Activated CD4-positive, alpha-beta T cell treated with anti-CD3 and anti-CD28 coated beads, Interleukin-2, amount 10 ng/mL, durations not matched to agents 24 days and 14 days (primary cell): ENCODE data around the gene HS3ST3B1. TPM values are rescaled to one million over a fixed set of nuclear protein-coding genes. Genes with fewer than 3 reads are reported as not detected.

Source experiments
- DNase-seq: peaks from one replicate; pipeline ENCODE4 v3.0.0; 2022
- H3K27ac Mint-ChIP-seq: one replicate; pipeline ENCODE4 v1.8.0; 2022; ENCODE audit warnings: mild to moderate bottlenecking, mixed read lengths
- H3K27me3 Mint-ChIP-seq: one replicate; pipeline ENCODE4 v1.8.0; 2022; ENCODE audit warnings: mixed read lengths
- H3K36me3 Mint-ChIP-seq: one replicate; pipeline ENCODE4 v1.8.0; 2022; ENCODE audit warnings: low read depth, mild to moderate bottlenecking, mixed read lengths
- H3K4me1 Mint-ChIP-seq: one replicate; pipeline ENCODE4 v1.8.0; 2021; ENCODE audit warnings: mixed read lengths
- H3K4me3 Mint-ChIP-seq: one replicate; pipeline ENCODE4 v1.8.0; 2022; ENCODE audit warnings: mild to moderate bottlenecking, moderate library complexity, mixed read lengths
- H3K9me3 Mint-ChIP-seq: one replicate; pipeline ENCODE4 v1.8.0; 2021; ENCODE audit warnings: mixed read lengths
- intact Hi-C: fragments of 100-400 bp; cut with micrococcal nuclease; formaldehyde crosslinking; loops from one replicate; pipeline ENCODE4 v1.15.1; 2023
- total RNA-seq: library from RNA; stranded (reverse); gene quantifications from 2 replicates; pipeline ENCODE4 v1.2.3, GENCODE V29; 2022

Gene HS3ST3B1
- total RNA-seq, 1 donor from 2014 or later: 20.8 TPM

GRCh38 chr17:14361470-14361869, 60.6 kb downstream of the HS3ST3B1 start:
- H3K9me3 Mint-ChIP-seq: no peaks in the 10 kb centered on the region
- peaks cover 3% of the 10 kb centered on the region for H3K4me1 Mint-ChIP-seq
- H3K4me3 Mint-ChIP-seq: no peak overlapping the region
- intact Hi-C loops: no loop called here
- DNase-seq: no peak
- no peaks in the 10 kb centered on the region for H3K27me3 Mint-ChIP-seq
- H3K36me3 Mint-ChIP-seq: no peaks in the 10 kb centered on the region
- H3K27ac Mint-ChIP-seq: no peak overlapping the region

GRCh38 chr17:14361945-14362508, 61.1 kb downstream of the HS3ST3B1 start:
- no peak for DNase-seq
- intact Hi-C loops: no loop called here
- H3K36me3 Mint-ChIP-seq: no peaks in the 10 kb centered on the region
- H3K27me3 Mint-ChIP-seq: no peaks in the 10 kb centered on the region
- H3K4me1 Mint-ChIP-seq: peaks cover 3% of the 10 kb centered on the region
- H3K27ac Mint-ChIP-seq: no peak overlapping the region
- H3K9me3 Mint-ChIP-seq: peaks cover 3% of the 10 kb centered on the region
- H3K4me3 Mint-ChIP-seq: no peak overlapping the region

- Mint-ChIP-seq H3K4me1 (no peaks in the 10 kb centered on the region), H3K27me3 (peaks cover 3% of the 10 kb centered on the region), H3K27ac (no peak overlapping the region), H3K36me3 (no peaks in the 10 kb centered on the region), H3K9me3 (peaks cover 7% of the 10 kb centered on the region), H3K4me3 (no peak overlapping the region)
- intact Hi-C loops: no loop called here
- no peak for DNase-seq
Observed at GRCh38 chr17:14366199-14366598, 65.3 kb downstream of the HS3ST3B1 start.

- H3K9me3 Mint-ChIP-seq: no peaks in the 10 kb centered on the region
- H3K4me3 Mint-ChIP-seq: no peak overlapping the region
- H3K27me3 Mint-ChIP-seq: peaks cover 5% of the 10 kb centered on the region
- intact Hi-C loops: no loop called here
- H3K4me1 Mint-ChIP-seq: no peaks in the 10 kb centered on the region
- DNase-seq: no peak
- no peaks in the 10 kb centered on the region for H3K36me3 Mint-ChIP-seq
- H3K27ac Mint-ChIP-seq: no peak overlapping the region
Observed at GRCh38 chr17:14372461-14372860, 71.6 kb downstream of the HS3ST3B1 start.

- Mint-ChIP-seq H3K27ac (no peak overlapping the region), H3K36me3 (no peaks in the 10 kb centered on the region), H3K9me3 (no peaks in the 10 kb centered on the region), H3K27me3 (peaks cover 5% of the 10 kb centered on the region), H3K4me1 (no peaks in the 10 kb centered on the region), H3K4me3 (no peak overlapping the region)
- DNase-seq: no peak
- intact Hi-C loops: no loop called here
Observed at GRCh38 chr17:14372905-14373613, 72.2 kb downstream of the HS3ST3B1 start.

- H3K36me3 Mint-ChIP-seq: no peaks in the 10 kb centered on the region
- no peak for DNase-seq
- no peak overlapping the region for H3K4me3 Mint-ChIP-seq
- no peak overlapping the region for H3K27ac Mint-ChIP-seq
- H3K4me1 Mint-ChIP-seq: no peaks in the 10 kb centered on the region
- no peaks in the 10 kb centered on the region for H3K9me3 Mint-ChIP-seq
- intact Hi-C loops: no loop called here
- peaks cover 5% of the 10 kb centered on the region for H3K27me3 Mint-ChIP-seq
Observed at GRCh38 chr17:14373614-14374259, 72.9 kb downstream of the HS3ST3B1 start.

GRCh38 chr17:14374268-14374667, 73.4 kb downstream of the HS3ST3B1 start:
- Mint-ChIP-seq H3K4me3 (no peak overlapping the region), H3K36me3 (no peaks in the 10 kb centered on the region), H3K27ac (no peak overlapping the region), H3K4me1 (no peaks in the 10 kb centered on the region), H3K27me3 (peaks cover 5% of the 10 kb centered on the region), H3K9me3 (no peaks in the 10 kb centered on the region)
- intact Hi-C loops: no loop called here
- DNase-seq: no peak

- intact Hi-C loops: no loop called here
- Mint-ChIP-seq H3K27ac (no peak overlapping the region), H3K36me3 (no peaks in the 10 kb centered on the region), H3K4me1 (no peaks in the 10 kb centered on the region), H3K27me3 (peaks cover 2% of the 10 kb centered on the region), H3K9me3 (no peaks in the 10 kb centered on the region), H3K4me3 (no peak overlapping the region)
- no peak for DNase-seq
Observed at GRCh38 chr17:14376666-14377065, 75.8 kb downstream of the HS3ST3B1 start.

- Mint-ChIP-seq H3K4me3 (no peak overlapping the region), H3K27me3 (no peaks in the 10 kb centered on the region), H3K4me1 (no peaks in the 10 kb centered on the region), H3K27ac (no peak overlapping the region), H3K9me3 (peaks cover 1% of the 10 kb centered on the region), H3K36me3 (no peaks in the 10 kb centered on the region)
- intact Hi-C loops: no loop called here
- no peak for DNase-seq
Observed at GRCh38 chr17:14381606-14382005, 80.7 kb downstream of the HS3ST3B1 start.

GRCh38 chr17:14387036-14387435, 86.2 kb downstream of the HS3ST3B1 start:
- peaks cover 4% of the 10 kb centered on the region for H3K9me3 Mint-ChIP-seq
- no peak overlapping the region for H3K4me3 Mint-ChIP-seq
- no peaks in the 10 kb centered on the region for H3K4me1 Mint-ChIP-seq
- intact Hi-C loops: no loop called here
- no peak overlapping the region for H3K27ac Mint-ChIP-seq
- no peak for DNase-seq
- peaks cover 3% of the 10 kb centered on the region for H3K27me3 Mint-ChIP-seq
- H3K36me3 Mint-ChIP-seq: no peaks in the 10 kb centered on the region

- intact Hi-C loops: loop anchor here (5.0 kb wide), 1 partner anchor 38 kb away; no protein-coding TSS in a partner anchor
- Mint-ChIP-seq H3K4me1 (no peaks in the 10 kb centered on the region), H3K27me3 (peaks cover 3% of the 10 kb centered on the region)
Observed at GRCh38 chr17:14389681-14390080, 88.8 kb downstream of the HS3ST3B1 start.

GRCh38 chr17:14393723-14394122, 92.8 kb downstream of the HS3ST3B1 start:
- no peak for DNase-seq
- Mint-ChIP-seq H3K4me1 (no peaks in the 10 kb centered on the region), H3K36me3 (no peaks in the 10 kb centered on the region), H3K27me3 (peaks cover 3% of the 10 kb centered on the region), H3K9me3 (peaks cover 6% of the 10 kb centered on the region), H3K27ac (no peak overlapping the region), H3K4me3 (no peak overlapping the region)
- intact Hi-C loops: loop anchor here (5.0 kb wide), 1 partner anchor 34 kb away; no protein-coding TSS in a partner anchor

More at GRCh38 chr17:14389681-14390080, 88.8 kb downstream of the HS3ST3B1 start:
- Mint-ChIP-seq H3K9me3 (peaks cover 4% of the 10 kb centered on the region), H3K36me3 (no peaks in the 10 kb centered on the region), H3K4me3 (no peak overlapping the region), H3K27ac (no peak overlapping the region)
- DNase-seq: no peak

- H3K9me3 Mint-ChIP-seq: peaks cover 9% of the 10 kb centered on the region
- peaks cover 3% of the 10 kb centered on the region for H3K27me3 Mint-ChIP-seq
- H3K4me3 Mint-ChIP-seq: no peak overlapping the region
- H3K36me3 Mint-ChIP-seq: no peaks in the 10 kb centered on the region
- H3K27ac Mint-ChIP-seq: no peak overlapping the region
- no peak for DNase-seq
- H3K4me1 Mint-ChIP-seq: peaks cover 2% of the 10 kb centered on the region
- intact Hi-C loops: no loop called here
Observed at GRCh38 chr17:14395255-14395654, 94.4 kb downstream of the HS3ST3B1 start.

GRCh38 chr17:14396547-14396946, 95.7 kb downstream of the HS3ST3B1 start:
- H3K4me3 Mint-ChIP-seq: no peak overlapping the region
- H3K9me3 Mint-ChIP-seq: peaks cover 11% of the 10 kb centered on the region
- H3K4me1 Mint-ChIP-seq: peaks cover 2% of the 10 kb centered on the region
- intact Hi-C loops: no loop called here
- no peak for DNase-seq
- H3K27me3 Mint-ChIP-seq: peaks cover 3% of the 10 kb centered on the region
- H3K27ac Mint-ChIP-seq: no peak overlapping the region
- H3K36me3 Mint-ChIP-seq: peaks cover 2% of the 10 kb centered on the region
